Neutrophil (primary cell): ENCODE results near the gene NUDT9.
"Not testable (repeated sequence)": the region's sequence is repeated elsewhere in the genome, so short reads cannot be mapped to it uniquely, and the experiment has no call there.

ENCODE experiments used
- H3K27ac ChIP-seq: fragments of 200-600 bp; sonication (generic); 2 replicates; pipeline ENCODE4 v1.5.1; 2016; ENCODE audit warnings: mild to moderate bottlenecking, moderate library complexity
- H3K27me3 ChIP-seq: fragments of 200-600 bp; sonication (generic); 2 replicates; pipeline ENCODE4 v1.6.0; 2016; ENCODE audit warnings: mild to moderate bottlenecking
- H3K36me3 ChIP-seq: fragments of 200-600 bp; sonication (generic); 2 replicates; pipeline ENCODE4 v1.5.1; 2017
- H3K4me1 ChIP-seq, 2 experiments: fragments of 200-600 bp in 1 of 2; sonication (generic) in 1 of 2; 1 replicate in 1 of 2; 2 replicates in 1 of 2; pipeline versions ENCODE4 v1.5.1 to v1.6.1; 2013 to 2016; ENCODE audit warnings: low read depth in 1 of 2, low read length in 1 of 2, mild to moderate bottlenecking in 1 of 2, moderate library complexity in 1 of 2; ENCODE audit not compliant: control insufficient read depth in 1 of 2, insufficient read depth in 1 of 2
- H3K4me3 ChIP-seq, 2 experiments: fragments of 200-600 bp in 1 of 2; sonication (generic) in 1 of 2; 1 replicate in 1 of 2; 2 replicates in 1 of 2; pipeline ENCODE4 v1.5.1; 2013 to 2016; ENCODE audit warnings: low read depth in 1 of 2, low read length in 1 of 2, mild to moderate bottlenecking in 1 of 2, moderate library complexity in 1 of 2
- H3K9me3 ChIP-seq: fragments of 200-600 bp; sonication (generic); 2 replicates; pipeline ENCODE4 v1.5.1; 2016
- TF ChIP-seq, protein P1 (sequence below): fragments of 200-600 bp; sonication (generic); IDR thresholded peaks from 2 replicates; pipeline ENCODE4 v1.5.1; 2016; ENCODE audit warnings: antibody characterized with exemption

Gene NUDT9

DNA sequence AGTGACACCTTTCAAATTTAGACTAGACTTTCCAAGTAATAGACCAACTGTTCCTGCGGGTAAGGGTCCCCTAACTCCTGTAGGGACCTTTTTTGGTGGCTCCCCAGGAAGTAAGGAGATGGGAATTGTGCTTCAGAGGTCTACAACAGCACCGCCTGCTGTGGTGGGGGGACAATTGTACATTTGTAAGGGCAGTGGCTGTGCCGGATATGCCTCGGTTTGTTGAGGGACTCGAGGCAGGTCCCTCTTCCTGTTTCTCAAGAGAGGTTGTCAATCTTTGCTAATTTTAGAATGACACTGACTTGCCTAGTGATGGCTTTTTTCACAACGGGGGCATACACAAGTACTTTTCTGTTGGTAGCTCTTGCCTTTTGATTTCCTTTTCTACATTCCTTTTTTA lies 15.9 kb upstream of the NUDT9 start:
- H3K36me3 ChIP-seq = no peaks in the 10 kb centered on the region
- no peaks in the 10 kb centered on the region for H3K27me3 ChIP-seq
- TF ChIP-seq, protein P1, sequence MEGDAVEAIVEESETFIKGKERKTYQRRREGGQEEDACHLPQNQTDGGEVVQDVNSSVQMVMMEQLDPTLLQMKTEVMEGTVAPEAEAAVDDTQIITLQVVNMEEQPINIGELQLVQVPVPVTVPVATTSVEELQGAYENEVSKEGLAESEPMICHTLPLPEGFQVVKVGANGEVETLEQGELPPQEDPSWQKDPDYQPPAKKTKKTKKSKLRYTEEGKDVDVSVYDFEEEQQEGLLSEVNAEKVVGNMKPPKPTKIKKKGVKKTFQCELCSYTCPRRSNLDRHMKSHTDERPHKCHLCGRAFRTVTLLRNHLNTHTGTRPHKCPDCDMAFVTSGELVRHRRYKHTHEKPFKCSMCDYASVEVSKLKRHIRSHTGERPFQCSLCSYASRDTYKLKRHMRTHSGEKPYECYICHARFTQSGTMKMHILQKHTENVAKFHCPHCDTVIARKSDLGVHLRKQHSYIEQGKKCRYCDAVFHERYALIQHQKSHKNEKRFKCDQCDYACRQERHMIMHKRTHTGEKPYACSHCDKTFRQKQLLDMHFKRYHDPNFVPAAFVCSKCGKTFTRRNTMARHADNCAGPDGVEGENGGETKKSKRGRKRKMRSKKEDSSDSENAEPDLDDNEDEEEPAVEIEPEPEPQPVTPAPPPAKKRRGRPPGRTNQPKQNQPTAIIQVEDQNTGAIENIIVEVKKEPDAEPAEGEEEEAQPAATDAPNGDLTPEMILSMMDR = no peak
- H3K4me1 ChIP-seq = peaks cover 12 to 14% of the 10 kb centered on the region in 2 experiments
- H3K9me3 ChIP-seq = no peaks in the 10 kb centered on the region
- no peak overlapping the region for H3K27ac ChIP-seq
- H3K4me3 ChIP-seq = no peak overlapping the region

DNA sequence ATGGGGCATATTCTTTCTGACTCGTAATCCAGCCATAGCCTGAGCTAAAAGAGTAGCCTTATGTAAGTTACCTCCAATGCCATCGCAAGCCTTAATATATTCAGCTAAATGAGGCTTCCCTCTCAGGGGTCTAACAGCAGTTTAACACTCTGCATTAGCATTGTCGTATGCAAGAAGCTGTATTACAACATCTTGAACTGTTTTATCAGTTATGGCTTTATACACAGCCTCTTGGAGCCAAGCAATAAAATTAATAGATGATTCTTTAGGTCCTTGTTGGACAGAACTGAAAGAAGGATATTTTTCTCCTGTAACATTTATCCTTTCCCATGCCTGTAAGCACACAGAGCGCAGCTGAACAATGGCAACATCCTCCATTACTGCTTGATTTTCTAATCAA lies 15.5 kb upstream of the NUDT9 start:
- H3K36me3 ChIP-seq, H3K27ac ChIP-seq, H3K4me3 ChIP-seq, H3K9me3 ChIP-seq, H3K27me3 ChIP-seq: not testable (repeated sequence)
- peaks cover 12 to 14% of the 10 kb centered on the region in 2 experiments for H3K4me1 ChIP-seq

DNA sequence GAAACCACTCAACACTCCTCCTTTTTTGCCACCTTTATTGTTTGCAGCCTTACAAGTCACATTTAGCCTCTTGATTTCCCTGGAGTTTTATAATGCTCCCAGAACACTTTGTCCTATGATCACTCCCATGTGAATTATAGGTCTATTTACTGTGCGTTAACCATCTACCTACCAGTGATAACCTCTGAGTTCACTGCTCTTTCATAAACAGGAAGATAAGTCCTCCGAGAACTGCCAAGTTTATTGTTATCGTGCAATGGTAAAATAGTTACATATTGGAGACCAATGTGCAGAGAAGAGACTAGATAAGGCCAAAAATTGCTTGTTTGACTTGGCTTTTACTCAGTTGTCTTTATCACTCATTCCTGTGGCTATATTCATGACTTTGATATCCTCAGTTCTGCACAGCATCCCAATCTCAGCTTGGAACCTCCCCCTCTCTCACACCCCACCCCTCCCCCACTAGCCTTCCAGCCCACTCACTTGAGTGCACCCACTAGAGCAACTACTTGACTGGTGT lies 12.9 kb upstream of the NUDT9 start:
- Histone ChIP-seq H3K27ac (no peak overlapping the region), H3K27me3 (no peaks in the 10 kb centered on the region), H3K9me3 (no peaks in the 10 kb centered on the region), H3K36me3 (no peaks in the 10 kb centered on the region), H3K4me1 (peaks cover 12 to 14% of the 10 kb centered on the region in 2 experiments), H3K4me3 (no peak overlapping the region)
- TF ChIP-seq, protein P1 = no peak

DNA sequence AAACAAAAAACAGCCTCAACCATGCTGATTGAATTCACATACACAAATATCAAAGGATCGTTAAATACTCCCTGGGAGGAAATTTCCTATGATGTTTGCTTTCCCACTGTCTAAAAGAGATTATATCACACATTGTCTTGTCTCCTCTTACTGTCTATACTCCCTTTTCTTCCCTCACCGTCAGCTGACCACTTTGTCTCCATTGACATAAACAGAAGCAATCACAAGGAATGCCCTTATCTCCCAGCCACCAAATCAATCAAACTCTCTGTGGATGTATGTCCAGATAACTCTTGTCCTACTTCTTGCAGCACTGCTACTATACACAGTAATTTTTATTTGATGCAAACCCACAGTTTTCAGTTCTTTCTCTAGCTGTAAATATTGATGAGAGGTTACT lies 12.2 kb upstream of the NUDT9 start:
- TF ChIP-seq, protein P1 = no peak
- Histone ChIP-seq H3K36me3 (no peaks in the 10 kb centered on the region), H3K4me3 (no peak overlapping the region), H3K27me3 (no peaks in the 10 kb centered on the region), H3K27ac (no peak overlapping the region), H3K9me3 (no peaks in the 10 kb centered on the region), H3K4me1 (peaks cover 12 to 14% of the 10 kb centered on the region in 2 experiments)

DNA sequence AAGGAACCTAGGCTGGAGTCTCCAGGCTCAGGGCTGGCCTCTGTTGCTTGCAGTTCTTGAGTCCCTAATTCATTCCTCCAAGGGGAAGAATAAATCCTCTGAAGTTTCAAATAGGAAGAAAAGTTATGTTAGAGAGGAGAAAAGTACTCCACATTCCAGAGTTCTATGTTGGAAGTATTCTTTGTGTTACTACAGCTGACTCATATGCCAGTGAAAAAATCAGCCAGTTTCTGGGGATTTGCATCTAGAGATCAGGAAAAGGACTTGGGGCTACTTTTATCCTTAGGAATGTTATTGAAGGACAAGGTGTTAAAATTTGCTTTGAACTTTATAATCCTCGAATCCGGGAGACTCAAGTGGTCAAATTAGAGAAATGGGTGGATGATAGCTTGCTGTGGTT lies 11.7 kb upstream of the NUDT9 start:
- peaks cover 12 to 14% of the 10 kb centered on the region in 2 experiments for H3K4me1 ChIP-seq
- H3K9me3 ChIP-seq = no peaks in the 10 kb centered on the region
- H3K36me3 ChIP-seq = no peaks in the 10 kb centered on the region
- TF ChIP-seq, protein P1 = no peak
- H3K27me3 ChIP-seq = no peaks in the 10 kb centered on the region
- H3K4me3 ChIP-seq = no peak overlapping the region
- H3K27ac ChIP-seq = no peak overlapping the region

DNA sequence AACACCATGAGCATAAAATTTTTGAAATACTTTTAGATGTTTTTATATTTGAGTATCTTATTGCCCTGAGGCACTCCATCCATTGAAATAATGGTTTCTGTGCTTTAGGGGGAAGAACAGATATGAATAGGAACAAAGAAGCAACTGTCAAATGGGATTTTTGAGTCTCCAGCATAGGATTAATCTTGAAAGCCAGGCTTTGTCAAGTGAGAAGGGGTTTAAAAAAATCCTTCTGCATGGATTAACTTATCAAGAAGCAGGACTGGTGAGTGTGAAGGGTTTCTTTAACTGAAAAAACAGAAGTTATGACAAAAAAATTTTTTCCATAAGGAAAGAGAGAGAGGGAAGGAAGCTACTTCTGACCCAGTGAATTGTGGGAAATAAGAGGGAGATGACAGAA lies 7.6 kb upstream of the NUDT9 start:
- H3K4me1 ChIP-seq = no peaks in the 10 kb centered on the region
- no peaks in the 10 kb centered on the region for H3K9me3 ChIP-seq
- H3K36me3 ChIP-seq = no peaks in the 10 kb centered on the region
- no peak overlapping the region for H3K27ac ChIP-seq
- no peaks in the 10 kb centered on the region for H3K27me3 ChIP-seq
- no peak overlapping the region for H3K4me3 ChIP-seq
- TF ChIP-seq, protein P1 = no peak
